Stimulated activated CD8-positive, alpha-beta memory T cell treated with anti-CD3 and anti-CD28 coated beads, Interleukin-12 subunit alpha, Interleukin-12 subunit beta, amount 100 ng/mL, for 4 hours (primary cell): Measurements from ENCODE around the gene KPNA2.
"Not testable (repeated sequence)": the region's sequence is repeated elsewhere in the genome, so short reads cannot be mapped to it uniquely, and the experiment has no call there.

Experiments
- DNase-seq: peaks from one replicate; pipeline ENCODE4 v3.0.0-alpha.2; 2020; ENCODE audit warnings: low read depth

The KPNA2 gene

GRCh38 chr17:68020409-68020756, 15.2 kb upstream of the KPNA2 start:
- DNase-seq = no peak

- DNase-seq = not testable (repeated sequence)
These were observed 14.7 kb upstream of the KPNA2 start for GRCh38 chr17:68020791-68021190.

GRCh38 chr17:68021963-68022362, 13.6 kb upstream of the KPNA2 start:
- DNase-seq = no peak

DNA sequence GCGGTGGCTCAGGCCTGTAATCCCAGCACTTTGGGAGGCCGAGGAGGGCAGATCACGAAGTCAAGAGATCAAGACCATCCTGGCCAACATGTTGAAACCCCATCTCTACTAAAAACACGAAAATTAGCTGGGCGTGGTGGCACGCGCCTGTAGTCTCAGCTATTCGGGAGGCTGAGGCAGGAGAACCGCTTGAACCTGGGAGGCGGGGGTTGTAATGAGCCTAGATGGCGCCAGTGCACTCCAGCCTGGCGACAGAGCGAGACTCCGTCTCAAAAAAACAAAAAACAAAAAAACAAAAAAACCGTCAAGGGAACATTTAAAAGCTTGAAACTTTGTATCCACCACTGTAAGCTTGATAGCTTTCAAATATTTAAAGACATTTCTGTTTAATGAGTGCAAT, 13.0 kb upstream of the KPNA2 start:
- not testable (repeated sequence) for DNase-seq

- DNase-seq = no peak
These were observed 5.9 kb upstream of the KPNA2 start for GRCh38 chr17:68029512-68030215.

GRCh38 chr17:68033636-68034451, 1.7 kb upstream of the KPNA2 start:
- DNase-seq = no peak

DNA sequence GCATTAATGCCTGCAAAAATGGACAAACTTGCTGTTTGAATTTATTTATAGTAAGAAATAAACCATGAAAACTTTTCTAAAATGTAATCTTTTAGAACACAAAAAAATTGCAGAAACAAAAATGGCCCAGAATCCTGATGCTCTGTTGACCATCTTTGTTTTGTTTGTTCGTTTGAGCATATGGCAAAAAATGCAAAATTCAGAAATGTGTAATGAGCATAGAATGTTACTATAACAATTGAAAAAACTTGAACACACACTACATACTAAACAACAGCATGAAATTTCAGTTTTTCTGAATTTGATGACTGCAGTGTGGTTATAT, 1.1 kb upstream of the KPNA2 start:
- DNase-seq = no peak

GRCh38 chr17:68035131-68035522, 408 bp upstream of the KPNA2 start:
- DNase-seq = peak; percentile 77

GRCh38 chr17:68036304-68037147, 991 bp downstream of the KPNA2 start:
- DNase-seq = no peak

GRCh38 chr17:68047153-68047846, 11.8 kb downstream of the KPNA2 start:
- DNase-seq = no peak

DNA sequence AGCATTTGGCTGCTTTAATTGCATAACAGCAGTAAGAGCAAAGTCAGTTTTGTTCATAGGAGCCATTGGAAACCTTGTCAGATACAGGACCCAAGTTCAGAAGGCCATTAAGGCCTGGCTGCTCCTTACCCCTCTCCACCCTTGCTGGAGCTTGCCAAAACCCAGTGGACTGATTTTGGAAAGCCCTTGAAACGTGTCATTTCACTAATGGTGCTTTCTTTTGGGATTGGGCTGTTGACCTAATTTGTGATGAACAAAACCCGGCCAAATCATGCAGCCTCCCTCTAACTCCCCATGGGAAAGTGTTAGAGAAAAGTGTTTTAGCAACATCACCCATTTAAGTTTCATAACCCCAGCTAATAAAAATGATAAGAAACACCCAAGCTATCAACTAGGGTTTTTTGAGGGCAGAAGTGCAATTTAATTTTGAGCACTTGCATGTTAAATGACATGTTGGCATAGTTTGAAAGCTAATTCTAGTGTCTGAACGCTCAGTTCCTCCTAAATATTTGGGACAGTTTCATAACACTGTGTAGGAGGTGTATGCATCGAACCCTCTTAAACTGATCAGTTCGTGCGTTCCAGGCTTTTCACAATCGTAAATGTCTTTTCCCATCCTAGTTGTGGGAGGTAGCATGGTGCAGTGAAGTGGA, 12.5 kb downstream of the KPNA2 start:
- not testable (repeated sequence) for DNase-seq

DNA sequence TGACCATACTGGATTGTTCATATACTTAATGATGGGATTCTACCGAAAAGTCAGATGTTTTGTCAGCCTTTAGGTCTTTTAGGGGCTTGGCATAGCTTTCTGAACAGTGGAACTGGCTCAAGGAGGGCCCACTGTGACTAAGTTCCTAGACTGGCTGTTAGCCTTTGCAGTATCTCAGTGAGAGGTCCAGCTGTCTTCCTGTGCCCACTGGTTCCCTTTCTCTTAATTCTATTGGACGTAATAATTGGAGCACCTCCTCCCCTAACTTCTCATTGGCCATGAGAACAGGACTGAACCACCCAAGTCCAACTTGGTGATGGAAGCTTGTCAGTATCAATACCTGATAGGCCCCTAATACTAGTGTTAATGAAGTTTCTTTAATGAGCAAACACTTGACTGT, 13.5 kb downstream of the KPNA2 start:
- no peak for DNase-seq

- not testable (repeated sequence) for DNase-seq
These were observed 14.4 kb downstream of the KPNA2 start for GRCh38 chr17:68049812-68050437.

GRCh38 chr17:68051321-68052312, 16.1 kb downstream of the KPNA2 start:
- not testable (repeated sequence) for DNase-seq

DNA sequence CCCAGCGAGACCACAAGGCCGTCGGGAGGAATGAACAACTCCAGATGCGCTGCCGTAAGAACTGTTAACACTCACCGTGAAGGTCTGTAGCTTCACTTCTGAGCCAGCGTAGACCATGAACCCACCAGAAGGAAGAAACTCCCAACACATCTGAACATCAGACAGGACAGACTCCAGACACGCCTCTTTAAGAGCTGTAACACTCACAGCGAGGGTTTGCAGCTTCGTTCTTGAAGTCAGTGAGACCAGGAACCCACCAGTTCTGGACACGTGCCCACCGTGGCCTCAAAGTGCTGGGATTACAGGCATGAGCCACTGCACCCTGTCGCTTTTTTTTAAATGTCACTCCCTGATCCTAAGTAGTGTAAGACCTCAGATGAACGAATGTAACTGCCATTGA, 17.3 kb downstream of the KPNA2 start:
- no peak for DNase-seq

- DNase-seq = no peak
These were observed 17.9 kb downstream of the KPNA2 start for GRCh38 chr17:68053231-68054013.

DNA sequence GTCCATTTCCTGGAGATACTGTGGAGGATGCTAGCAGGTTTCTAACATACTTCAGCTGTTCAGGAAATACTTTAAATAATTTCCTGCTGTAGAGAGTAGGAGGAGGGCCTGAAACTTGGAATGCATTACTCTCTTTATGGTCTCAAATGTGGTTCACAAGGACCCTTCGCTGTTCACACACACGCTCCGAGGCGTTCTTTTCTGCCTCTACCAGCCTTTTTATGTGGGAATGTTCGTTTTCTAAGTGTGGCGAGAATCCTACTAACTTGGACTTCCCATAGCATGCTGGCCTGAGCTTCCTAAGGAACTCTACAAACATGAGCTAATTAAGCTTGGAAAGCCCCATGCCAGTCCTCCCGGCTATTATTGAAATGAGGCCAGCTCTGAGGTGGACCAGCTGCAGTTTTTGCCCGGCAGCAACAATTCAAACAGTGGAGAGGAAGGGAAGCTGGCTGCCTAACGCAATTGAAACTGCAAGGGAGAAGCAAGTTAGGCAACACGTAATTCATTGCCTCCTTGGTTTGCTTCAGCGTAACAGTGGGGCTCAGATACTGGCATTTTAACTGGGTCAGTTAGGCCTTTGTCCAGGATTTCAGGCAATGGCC, 18.9 kb downstream of the KPNA2 start:
- no peak for DNase-seq

DNA sequence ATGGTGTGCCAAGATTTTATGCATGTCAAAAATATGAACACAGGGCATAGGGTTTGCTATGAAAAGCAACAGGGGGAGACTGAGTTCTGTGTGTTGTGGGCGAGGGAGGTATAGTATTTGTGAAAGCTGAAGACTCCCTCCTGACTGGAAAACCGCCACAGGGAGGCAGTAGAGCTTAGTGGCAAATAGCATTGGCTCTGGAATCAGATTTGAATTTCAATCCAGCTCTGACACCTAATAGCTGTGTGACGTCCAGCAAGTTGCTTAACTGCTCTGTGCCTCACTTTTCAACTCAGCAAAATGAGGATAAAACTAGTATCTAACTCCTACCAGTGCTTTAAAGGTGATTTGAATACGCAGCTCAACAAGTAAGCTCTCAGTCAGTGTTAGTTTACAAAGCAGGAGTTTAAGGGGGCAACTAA, 22.0 kb downstream of the KPNA2 start:
- peak; percentile 5 for DNase-seq

DNA sequence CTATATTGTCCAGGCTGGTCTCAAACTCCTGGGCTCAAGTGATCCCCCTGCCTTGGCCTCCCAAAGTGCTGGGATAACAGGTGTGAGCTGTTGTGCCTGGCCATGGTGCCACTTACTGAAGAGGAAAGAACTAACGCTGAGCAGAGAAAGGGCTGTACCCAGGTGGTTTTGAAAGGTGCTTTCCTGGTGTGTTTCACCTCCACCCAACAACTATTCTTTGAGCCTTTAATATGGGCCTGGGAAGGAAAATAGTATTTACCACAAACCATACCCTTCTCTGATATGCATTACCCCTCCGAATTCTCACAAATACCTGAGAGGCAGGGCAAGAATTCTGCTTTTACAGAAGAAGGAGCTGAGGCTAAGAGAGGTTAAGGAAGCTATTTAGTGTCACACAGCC, 24.8 kb downstream of the KPNA2 start:
- no peak for DNase-seq
